IPS DF 4.7 (cell line): Measurements from ENCODE around the gene DAAM2.

Source experiments
- DNase-seq: peaks from one replicate; pipeline ENCODE4 v3.0.0-alpha.2; 2013; ENCODE audit warnings: low spot score; ENCODE audit errors: extremely low read depth

DAAM2 gene

DNA sequence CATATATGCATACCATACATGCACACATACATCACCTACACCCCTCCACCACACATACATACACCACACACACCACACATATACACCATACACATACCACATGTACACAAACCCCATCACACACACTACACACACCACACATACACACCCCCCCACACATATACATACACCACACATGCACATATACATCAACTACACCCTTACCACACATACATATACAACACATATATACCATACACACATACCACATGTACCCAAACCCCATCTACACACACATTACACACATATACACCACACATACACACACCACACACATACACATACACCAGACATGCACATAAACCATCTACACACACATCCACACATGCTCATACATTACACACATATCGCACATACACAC, 52.7 kb downstream of the DAAM2 start:
- DNase-seq: no peak

DNA sequence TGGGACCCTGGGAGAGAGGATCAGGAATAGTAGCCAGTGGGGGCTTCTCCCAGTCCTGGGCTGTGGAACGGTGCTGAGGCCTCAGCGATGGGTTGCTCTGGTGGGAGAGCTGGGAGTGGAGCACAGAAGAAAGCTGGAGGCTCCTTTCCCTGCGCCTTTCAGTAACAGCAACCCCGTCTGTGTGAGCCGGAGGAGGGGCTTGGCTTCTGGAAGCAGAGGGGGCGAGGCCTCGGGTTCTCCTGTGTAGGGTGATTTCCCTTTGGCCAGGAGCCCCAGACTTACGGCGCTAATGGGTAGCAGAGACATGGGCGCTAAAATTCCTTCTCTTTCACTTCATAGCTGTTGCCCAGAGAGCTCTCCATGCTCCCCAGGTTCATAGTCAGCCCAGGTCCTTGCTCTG, 55.0 kb downstream of the DAAM2 start:
- DNase-seq: no peak

DNA sequence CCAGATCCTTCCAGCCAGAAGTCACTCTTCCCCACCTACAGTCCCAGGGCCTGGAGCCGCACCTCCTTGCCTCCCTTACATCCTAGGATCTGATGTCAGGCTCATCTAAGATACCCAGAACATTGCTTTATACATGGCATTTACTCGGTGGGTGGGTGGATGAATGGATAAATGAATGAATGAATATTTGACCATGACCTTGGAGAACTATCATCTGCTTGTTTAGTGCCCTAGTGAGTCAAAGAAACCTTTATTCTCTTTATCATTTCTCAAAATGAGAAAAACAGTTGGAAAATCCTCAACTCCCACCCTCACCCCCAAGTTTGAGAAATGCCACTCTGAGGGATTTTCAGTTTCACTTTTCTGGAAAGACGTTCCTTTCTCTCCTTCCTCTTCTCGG, 56.0 kb downstream of the DAAM2 start:
- no peak for DNase-seq

DNA sequence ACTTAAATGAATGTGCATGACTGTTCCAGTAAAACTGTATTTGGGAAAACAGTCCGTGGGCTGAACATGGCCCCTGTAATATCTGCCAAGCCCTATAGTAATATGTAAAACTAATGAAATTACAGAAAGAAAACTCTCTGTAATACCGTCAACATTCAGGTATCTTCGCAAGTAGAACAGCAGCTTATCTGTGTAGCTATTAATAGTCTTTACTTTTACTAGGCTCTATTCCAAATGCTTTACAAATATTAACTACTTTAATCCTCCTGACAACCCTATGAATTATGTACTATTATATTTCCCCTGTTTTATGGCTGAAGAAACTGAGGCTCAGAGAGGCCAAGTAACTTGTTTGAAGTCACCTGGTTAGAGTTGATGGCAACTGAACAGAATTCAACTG, 57.1 kb downstream of the DAAM2 start:
- DNase-seq: no peak

DNA sequence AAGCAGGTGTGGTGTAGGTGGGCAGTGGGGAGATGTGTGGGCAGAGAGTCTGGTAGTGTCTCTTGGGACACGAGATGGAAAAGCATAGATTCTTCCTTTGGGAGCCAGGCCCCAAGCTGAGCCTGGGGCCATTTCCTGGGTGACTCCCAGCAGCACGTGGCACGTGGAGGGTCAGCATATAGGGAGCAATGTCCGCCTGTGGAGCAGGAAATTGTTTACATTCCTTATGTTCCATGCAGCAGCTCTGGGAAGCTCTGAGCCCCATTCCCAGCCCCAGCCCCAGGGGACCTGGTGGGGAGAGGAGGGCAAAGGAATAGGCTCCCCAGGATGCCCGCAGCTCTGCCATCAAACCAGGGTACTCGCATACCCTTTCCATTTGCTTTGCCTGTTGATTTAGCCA, 57.6 kb downstream of the DAAM2 start:
- no peak for DNase-seq

DNA sequence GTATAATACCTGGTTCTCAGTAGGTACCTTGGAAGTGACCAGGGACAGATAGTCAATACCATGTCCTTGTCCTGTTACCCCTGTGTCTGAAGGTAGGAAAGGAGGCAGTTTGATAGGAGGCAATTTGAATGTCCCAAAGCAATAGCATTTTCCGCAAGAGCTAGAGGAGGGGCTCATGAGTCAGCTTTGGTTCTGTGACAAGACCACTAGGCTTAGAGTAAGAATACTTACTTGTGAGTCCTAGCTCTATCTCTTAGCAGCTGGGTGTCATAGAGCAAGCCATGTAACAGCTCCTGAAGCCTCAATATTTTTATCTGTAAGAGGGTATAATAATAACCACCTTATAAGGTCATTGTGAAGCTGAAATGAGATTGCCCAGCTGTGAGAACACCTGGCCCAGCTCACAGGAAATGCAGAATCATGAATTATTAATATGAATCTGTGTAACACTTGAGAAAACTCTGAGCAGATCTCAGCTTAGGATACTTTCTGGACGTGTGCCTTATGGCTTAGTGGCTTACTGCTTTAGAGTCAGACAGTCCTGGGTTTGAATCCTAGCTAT, 58.6 kb downstream of the DAAM2 start:
- DNase-seq: no peak

DNA sequence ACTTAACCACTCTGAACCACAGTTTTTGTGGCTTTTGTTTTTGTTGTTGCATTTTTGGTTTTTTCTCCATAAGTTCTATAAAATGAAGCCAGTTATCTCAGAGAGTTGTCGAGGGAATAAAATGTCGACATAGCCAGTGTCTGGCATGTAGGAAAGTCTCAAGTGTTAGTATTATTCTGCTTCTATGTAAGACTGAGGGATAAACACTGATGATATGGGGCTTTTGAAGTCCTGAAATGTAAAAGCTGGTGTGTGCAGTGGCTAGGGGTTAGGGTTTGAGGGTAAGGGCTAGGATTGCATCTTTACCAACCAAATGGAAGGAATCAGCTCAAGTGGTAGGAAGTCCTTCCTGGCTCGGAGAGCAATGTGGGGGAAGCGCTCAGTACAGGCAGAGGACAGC, 59.2 kb downstream of the DAAM2 start:
- DNase-seq: no peak

DNA sequence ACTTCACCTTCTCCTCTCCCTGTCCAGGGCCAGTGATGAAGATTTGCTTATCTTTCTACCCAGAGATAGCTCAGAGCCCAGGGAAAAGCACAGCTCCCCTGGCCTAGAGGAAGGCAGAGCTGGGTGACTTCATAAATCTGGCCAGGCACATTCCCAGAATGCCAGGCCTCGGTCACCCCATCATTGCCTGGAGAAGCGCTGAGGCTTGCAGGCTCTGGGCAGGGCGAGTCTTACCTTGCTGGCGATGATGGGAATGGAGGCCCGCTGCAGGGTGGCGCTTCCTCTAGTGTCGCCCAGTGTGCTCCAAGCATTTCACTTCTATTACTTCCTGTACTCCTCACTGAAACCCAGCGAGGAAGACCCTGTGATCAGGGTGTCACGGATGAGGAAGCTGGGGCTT, 60.1 kb downstream of the DAAM2 start:
- DNase-seq: no peak

DNA sequence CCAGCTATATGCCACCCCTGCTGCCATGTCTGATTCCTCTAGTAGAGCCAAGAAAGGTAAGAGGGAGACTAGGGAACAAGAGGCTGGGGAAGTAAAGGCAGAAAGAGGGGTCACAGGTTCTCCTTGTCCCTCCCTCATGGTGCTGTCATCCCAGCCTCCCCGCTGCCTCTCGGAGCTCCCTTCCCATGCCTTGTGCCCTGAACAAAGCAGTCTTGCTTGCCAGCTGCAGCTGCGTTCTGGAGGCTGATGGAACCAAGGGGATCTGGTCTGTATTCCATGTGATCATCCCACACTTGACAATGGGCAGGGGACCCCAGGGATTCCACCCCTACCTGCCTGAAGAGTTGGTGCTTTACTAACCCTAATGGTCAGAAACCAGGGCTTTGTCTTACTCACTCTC, 61.4 kb downstream of the DAAM2 start:
- no peak for DNase-seq

DNA sequence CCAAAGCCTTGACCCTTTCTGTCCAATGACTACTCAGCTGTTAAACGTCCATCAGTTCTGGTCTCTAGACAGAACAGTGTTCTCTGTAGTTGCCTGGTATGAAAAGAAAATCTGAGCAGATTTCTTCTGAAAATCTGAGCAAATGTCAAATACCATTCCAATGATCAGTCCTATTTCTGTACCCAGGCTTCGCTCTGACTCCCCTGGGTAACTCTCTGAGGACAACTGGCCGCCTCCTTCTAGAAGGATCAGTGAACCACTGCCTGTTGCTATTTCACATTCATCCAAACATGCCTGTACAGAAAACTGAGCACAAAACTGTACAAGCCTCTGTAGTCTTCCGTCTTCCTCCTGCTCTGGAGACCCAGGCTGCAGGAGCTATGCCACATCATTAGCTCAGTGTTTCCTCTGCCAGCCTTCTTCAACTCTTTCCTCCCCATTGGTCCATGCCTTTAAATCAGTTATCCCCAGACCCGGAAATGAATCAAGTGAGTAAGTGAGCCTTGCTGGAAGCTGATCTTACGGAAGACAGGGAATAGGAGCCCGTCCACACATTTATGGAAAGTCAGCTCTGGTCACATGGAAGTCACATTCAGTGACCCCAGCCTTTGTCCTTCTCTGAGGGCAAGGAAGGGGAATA, 63.3 kb downstream of the DAAM2 start:
- no peak for DNase-seq

DNA sequence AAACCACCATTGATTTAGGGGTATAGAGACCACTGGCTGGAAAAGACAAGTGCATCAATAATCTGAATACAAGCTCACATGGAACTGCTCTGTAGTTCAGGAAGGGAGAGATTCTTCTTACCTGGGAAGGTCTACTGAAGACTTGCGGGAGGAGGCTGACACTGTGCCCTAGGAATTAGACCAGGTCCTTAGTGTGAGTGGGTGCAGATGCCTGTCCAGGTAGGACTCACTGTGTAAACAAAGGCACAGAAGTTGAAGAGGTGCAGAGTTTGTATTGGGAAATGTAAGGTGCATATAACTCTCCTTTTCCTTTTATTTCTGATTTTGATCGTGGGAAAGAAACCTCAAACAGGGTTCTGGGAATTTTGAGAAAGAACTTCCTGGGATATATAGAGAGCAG, 66.8 kb downstream of the DAAM2 start:
- no peak for DNase-seq

DNA sequence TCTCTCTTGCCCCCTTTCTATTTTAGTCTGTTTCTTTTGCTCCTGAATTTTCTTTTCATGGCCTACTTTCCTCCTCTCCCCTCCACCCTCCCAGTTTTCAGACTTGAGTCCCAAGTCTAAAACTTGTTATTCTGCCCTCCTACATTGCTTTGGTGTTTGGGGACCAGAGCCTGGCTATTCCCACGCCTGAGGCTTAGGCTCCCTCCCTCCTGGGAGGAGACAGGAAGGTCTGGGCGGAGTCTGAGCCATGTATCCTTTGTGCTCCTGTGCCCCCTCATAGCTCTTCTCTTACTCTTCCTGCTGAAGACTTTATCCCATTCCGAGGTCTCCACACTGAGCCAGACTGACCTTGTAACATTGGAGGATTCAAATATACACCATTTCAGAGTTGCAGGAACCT, 69.5 kb downstream of the DAAM2 start:
- DNase-seq: no peak

DNA sequence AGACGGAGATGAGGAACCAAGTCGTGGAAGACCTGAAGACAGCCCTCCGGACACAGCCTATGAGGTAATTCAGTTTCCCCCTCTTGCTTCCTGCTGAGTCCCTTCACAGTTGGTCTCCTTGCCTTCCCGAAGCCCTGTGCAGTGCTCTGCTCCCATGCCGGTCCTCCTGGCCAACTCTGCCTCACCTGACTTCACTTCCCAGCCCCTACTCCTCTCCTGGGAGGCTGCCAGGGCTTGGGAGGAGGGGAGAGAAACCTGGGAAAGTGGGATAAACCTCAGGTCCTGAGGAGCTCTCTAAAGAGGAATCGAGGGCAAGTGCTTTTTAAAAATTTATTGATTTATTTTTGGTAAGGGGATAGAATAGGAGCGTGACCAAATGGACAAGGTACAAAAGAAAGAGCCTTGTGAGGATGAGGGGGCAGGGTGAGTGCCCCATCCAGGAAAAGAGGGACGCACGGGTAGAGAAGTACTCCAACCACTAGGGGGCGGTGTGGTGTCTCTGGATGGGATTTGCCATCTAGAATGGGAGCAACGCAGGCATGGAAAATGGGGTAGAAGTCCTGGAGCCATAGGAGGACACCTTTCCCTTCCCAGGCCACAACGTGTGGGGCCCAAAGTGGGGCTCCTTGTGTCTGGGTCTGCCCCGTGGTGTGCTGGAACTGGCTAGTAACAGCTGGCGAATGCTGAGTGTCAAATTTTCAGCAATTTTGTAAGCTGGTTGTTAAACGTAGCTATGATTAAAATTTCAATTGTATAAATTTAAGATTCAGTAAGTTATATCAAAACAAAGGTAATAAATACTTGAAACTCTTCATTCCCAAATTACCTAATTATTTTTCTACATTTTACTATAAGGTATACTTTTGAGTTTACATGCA, 73.1 kb downstream of the DAAM2 start:
- peak; percentile 68 for DNase-seq

DNA sequence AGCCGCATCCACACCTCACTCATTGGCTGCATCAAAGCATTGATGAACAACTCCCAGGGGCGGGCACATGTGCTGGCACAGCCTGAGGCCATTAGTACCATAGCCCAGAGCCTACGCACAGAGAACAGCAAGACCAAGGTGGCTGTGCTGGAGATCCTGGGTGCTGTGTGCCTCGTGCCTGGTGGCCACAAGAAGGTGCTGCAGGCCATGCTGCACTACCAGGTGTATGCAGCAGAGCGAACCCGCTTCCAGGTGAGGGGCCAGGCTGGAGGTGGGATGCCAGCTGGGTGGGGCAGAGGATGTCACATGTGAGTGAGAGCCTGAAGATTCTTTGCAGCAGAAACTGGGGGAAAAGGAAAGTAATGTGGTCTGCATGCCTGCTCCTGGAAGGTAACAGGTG, 75.4 kb downstream of the DAAM2 start:
- no peak for DNase-seq

DNA sequence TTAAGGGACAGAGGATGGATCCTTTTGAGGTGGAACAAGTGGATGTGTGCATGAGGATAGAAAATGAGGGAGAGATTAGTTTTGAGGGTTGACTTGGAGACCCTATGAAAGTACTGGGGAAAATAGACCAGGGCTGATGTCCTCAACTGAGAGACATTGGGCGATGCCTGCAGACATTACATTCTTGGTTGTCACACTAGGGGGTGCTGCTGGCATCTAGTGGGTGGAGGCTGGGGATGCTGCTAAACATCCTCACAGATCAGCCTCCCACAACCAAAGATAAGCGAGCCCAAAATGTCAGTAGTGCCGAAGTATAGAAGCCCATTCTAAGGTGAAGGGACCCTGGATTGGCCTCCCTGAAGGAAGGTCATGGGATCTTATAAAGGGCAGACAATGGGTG, 78.8 kb downstream of the DAAM2 start:
- DNase-seq: no peak

DNA sequence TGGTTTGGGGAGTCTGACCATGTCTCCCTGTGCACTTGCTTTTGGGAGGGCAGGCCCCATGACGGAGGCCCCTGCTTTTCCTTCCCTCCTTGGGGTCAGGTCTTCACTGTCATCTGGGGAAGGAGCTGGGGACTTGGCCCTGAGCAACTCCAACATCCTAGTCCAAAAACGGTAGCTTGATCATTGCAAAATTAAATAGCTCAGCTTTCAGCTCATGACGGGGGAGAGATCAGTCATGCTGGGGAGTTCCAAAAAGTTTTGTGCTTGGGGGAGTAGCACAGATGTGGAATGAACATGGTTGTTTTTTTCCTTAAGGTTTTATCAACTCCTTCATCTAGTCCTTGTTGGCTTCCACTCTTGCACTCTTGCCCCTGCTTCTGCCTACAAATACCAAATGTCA, 81.3 kb downstream of the DAAM2 start:
- DNase-seq: no peak

DNA sequence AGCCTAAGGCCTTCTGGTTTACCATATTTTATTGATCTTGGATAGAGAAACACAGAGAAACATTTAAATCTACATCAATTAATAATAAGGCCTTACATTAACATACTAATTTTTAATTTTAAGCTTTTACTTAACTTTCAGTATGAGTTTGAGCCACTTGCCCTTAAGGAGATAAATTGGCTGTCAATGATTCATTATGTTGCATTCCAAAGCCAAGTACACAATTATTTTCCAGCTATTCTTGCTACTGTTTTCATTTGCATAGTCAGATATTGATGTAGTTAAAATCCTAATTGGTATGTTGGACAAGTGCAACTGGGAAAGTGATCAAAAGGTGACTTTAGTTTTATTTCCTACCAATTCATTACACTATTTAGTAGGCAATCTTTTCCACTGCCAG, 83.9 kb downstream of the DAAM2 start:
- no peak for DNase-seq

DNA sequence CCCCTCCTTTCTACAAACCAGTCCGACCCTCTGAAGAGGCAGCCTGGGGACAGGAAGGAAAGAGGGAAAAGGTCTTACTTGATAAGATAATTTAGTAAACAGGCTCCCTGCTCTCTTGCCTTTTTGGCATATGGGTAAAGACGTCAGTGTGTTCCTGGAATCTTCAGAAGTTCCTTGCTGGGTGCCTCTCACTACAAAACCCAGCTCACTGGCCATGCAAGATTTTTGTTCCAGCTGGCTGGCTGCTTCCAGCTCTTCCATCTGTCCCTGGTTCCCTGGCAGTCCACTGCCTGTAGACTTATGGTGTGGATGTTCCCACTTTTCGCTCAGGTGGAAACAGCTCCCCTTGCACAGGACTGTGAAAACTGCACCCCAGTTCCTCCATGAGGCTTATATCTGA, 84.7 kb downstream of the DAAM2 start:
- no peak for DNase-seq

DNA sequence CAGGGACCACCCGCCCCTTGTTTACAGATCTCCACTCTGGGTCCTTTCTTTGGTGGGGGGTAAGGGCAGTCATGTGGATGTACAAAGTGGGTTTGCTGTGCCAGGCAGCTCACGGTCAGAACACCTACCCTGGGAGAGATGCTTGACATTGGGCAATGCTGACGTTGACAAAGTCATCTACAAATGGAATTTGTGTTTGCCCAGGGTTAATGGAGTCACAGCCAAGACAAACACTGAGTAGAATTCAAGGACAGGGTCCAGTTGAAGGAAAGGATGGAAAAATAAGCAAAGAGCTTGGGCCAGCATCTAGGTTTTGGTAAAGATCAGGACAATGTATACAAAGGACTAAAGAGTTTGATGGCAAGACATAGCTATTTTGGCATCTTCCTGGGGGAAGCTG, 87.4 kb downstream of the DAAM2 start:
- DNase-seq: no peak

DNA sequence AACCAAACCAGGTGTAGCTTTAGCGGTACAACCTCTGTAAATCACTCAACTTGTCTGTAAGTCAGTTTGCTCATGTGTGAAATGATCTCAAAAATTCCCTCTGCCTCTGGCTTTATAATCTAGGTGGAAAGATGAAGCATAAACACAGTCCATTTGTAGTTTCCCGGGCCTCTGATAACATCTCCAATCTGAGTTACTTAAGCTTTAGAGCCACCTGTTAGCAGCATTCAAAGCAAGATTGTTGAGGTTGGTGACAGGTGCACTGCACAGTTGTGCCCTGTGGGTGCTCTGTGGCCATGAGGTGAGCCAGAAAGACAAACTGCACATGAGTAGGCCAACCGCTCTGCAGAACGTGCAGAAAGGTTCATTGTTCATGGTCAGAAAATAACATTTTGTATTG, 88.4 kb downstream of the DAAM2 start:
- no peak for DNase-seq

DNA sequence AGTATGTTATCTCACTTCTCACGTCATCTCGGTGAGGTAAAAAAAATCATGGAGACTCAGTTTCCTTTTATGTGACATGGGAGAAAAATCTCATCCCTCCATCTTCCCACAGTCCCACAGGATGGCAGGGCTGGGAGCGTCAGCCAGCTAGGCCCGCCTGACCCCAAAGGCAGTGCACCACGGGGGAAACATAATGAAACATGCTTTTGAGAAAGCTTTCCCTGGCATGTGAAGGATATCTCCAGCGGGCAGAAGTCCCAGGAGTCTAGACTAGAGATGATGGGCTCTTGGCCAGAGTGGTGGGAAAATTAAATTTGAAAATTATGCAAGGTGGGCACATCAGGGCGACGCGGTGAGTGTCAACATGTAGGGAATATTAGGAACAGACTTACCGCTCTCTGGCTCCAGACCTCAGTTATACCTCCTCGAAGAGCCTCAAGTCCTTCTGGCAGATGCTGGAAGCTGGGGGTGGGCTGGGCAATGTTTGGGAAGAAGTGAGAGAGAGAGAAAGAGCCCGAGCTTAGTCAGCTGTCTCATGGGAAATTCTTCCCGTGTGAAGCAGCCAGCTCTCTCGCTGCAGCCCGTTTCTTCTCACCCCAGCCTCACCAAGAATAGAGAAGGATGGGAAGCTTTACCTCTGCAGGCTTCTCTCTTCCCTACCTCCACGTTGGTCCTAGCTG, 89.8 kb downstream of the DAAM2 start:
- DNase-seq: no peak

DNA sequence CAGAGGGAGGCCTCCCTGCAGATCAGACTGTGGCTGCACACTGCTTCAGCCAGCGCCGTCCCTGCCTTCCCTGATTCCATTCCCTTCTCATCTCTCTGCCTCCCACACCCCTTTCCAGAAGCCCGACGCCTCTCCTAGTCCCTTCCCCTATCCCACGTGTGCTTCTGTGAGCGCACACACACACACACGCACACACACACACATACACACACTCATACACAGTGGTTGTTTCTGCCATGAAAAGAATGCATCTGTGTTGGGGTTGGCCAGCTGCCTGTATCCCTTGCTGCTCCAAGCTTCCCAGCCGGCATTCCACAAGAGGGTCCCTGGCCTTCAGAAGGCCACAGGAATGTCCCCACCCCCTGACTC, 90.3 kb downstream of the DAAM2 start:
- no peak for DNase-seq
